Astrocyte (in vitro differentiated cells and primary cell): ENCODE measurements around the gene UNCX. TPM values are rescaled to one million over a fixed set of nuclear protein-coding genes. Genes with fewer than 3 reads are reported as not detected.

Experiments
- DNase-seq: peaks from one replicate; pipeline ENCODE4 v3.0.0-alpha.2; 2010; ENCODE audit warnings: low read depth
- FAIRE-seq: peaks from 2 replicates; lab custom pipeline; 2011; peaks lifted over from hg19 to GRCh38; lab: Jason Lieb, UNC
- H2AFZ ChIP-seq: 2 replicates; pipeline ENCODE4 v1.6.0; 2012; ENCODE audit warnings: low read depth, low read length, inconsistent platforms
- H3K27ac ChIP-seq: 2 replicates; pipeline ENCODE4 v1.5.1; 2011; ENCODE audit warnings: low read depth, low read length, inconsistent platforms
- H3K27me3 ChIP-seq: 2 replicates; pipeline ENCODE4 v1.6.0; 2011; ENCODE audit warnings: low read length, inconsistent platforms; ENCODE audit not compliant: insufficient read depth
- H3K36me3 ChIP-seq: 2 replicates; pipeline ENCODE4 v1.5.1; 2011; ENCODE audit warnings: low read length, inconsistent platforms; ENCODE audit not compliant: insufficient read depth
- H3K4me1 ChIP-seq: 2 replicates; pipeline ENCODE4 v1.5.1; 2011; ENCODE audit warnings: low read length, inconsistent platforms; ENCODE audit not compliant: insufficient read depth
- H3K4me2 ChIP-seq: 2 replicates; pipeline ENCODE4 v1.6.0; 2012; ENCODE audit warnings: low read length, inconsistent platforms
- H3K4me3 ChIP-seq: 2 replicates; pipeline ENCODE4 v1.5.1; 2011; ENCODE audit warnings: low read depth, mild to moderate bottlenecking, low read length, inconsistent platforms; ENCODE audit not compliant: insufficient read depth
- H3K79me2 ChIP-seq: 2 replicates; pipeline ENCODE4 v1.6.0; 2012; ENCODE audit warnings: mild to moderate bottlenecking, low read length, inconsistent platforms; ENCODE audit not compliant: insufficient read depth
- H3K9ac ChIP-seq: 2 replicates; pipeline ENCODE4 v1.6.0; 2012; ENCODE audit warnings: mild to moderate bottlenecking, low read length, inconsistent platforms
- H3K9me3 ChIP-seq: 2 replicates; pipeline ENCODE4 v1.5.1; 2012; ENCODE audit warnings: low read depth, mild to moderate bottlenecking, low read length, inconsistent platforms; ENCODE audit not compliant: insufficient read depth
- H4K20me1 ChIP-seq: 2 replicates; pipeline ENCODE4 v1.6.0; 2012; ENCODE audit warnings: low read length, inconsistent platforms; ENCODE audit not compliant: insufficient read depth
- H3K27ac Mint-ChIP-seq: one replicate; pipeline ENCODE4 v1.8.0; 2021; ENCODE audit warnings: mild to moderate bottlenecking, mixed read lengths; ENCODE audit not compliant: unreplicated experiment
- H3K27me3 Mint-ChIP-seq: one replicate; pipeline ENCODE4 v1.8.0; 2021; ENCODE audit warnings: low read depth, mixed read lengths; ENCODE audit not compliant: unreplicated experiment
- H3K36me3 Mint-ChIP-seq: one replicate; pipeline ENCODE4 v1.8.0; 2021; ENCODE audit warnings: low read depth, mixed read lengths; ENCODE audit not compliant: unreplicated experiment
- H3K4me1 Mint-ChIP-seq: one replicate; pipeline ENCODE4 v1.8.0; 2021; ENCODE audit warnings: low read depth, mixed read lengths; ENCODE audit not compliant: unreplicated experiment
- H3K4me3 Mint-ChIP-seq: one replicate; pipeline ENCODE4 v1.8.0; 2021; ENCODE audit warnings: mild to moderate bottlenecking, moderate library complexity, mixed read lengths; ENCODE audit not compliant: unreplicated experiment
- H3K9me3 Mint-ChIP-seq: one replicate; pipeline ENCODE4 v1.8.0; 2021; ENCODE audit warnings: mild to moderate bottlenecking, mixed read lengths; ENCODE audit not compliant: unreplicated experiment
- EZH2 ChIP-seq: IDR thresholded peaks from 2 replicates; pipeline ENCODE4 v1.6.1; 2012; ENCODE audit warnings: mild to moderate bottlenecking, low read length, inconsistent platforms; ENCODE audit not compliant: insufficient read depth
- total RNA-seq: library from RNA; stranded (reverse); gene quantifications from 2 replicates; pipeline ENCODE4 v1.2.1, GENCODE V29; 2021
- TF ChIP-seq, protein P1 (sequence below): IDR thresholded peaks from 2 replicates; pipeline ENCODE4 v1.5.1; 2011; ENCODE audit warnings: low read depth, mild to moderate bottlenecking, inconsistent platforms, low read length, moderate library complexity; ENCODE audit not compliant: insufficient read depth

Gene UNCX
- total RNA-seq, 1 donor from 2014 or later: not detected

DNA sequence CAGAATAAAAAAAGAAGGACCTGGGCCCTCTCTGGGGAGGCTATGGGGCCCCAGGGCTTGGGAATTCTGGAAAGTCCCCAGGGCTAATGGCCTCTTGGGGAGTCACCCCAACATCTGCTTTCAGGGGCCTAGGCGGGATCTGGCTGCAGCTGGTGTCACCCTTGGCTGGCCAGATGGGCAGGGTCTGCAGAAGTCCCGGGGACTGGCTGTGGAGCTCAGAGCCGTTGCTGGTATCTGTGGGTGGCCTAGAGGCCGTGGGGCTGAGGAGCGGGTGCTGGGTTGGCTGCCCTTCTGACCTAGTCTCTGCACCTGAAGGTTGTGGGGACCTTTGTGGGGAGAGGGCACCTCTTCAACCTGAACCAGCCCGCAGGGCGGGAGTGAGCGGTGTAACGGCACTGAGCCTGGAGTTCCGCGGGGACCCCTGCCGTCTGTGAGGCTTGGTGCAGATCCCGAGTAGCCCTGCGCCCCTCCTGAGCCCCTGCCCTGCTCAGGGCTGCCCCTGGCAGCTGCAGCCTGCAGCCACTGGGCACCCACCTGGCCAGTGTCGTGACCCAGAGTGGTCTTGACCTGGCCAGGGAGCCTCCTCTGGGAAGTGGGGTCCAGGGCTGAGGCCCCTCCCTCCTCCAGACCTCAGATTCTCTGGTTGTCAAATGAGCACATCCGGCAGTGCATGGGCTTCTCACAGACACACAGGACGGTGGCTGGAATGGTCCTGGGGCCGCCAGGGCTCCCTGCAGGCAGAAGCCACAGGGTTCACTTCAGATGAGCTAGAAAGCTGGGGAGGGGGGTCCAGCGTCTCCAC, 51.5 kb downstream of the UNCX start:
- Mint-ChIP-seq H3K4me1 (no peaks in the 10 kb centered on the region), H3K27ac (no peak overlapping the region), H3K4me3 (no peak overlapping the region), H3K36me3 (no peaks in the 10 kb centered on the region), H3K9me3 (no peaks in the 10 kb centered on the region), H3K27me3 (peaks cover 22% of the 10 kb centered on the region)
- Histone ChIP-seq H4K20me1 (no peaks in the 10 kb centered on the region), H3K4me2 (no peak overlapping the region), H3K27ac (no peak overlapping the region), H3K4me1 (no peaks in the 10 kb centered on the region), H3K79me2 (no peaks in the 10 kb centered on the region), H3K9ac (no peak overlapping the region), H3K4me3 (no peak overlapping the region), H3K36me3 (no peaks in the 10 kb centered on the region), H2AFZ (no peak overlapping the region), H3K27me3 (peaks cover 4% of the 10 kb centered on the region), H3K9me3 (no peaks in the 10 kb centered on the region)
- TF ChIP-seq, protein P1, sequence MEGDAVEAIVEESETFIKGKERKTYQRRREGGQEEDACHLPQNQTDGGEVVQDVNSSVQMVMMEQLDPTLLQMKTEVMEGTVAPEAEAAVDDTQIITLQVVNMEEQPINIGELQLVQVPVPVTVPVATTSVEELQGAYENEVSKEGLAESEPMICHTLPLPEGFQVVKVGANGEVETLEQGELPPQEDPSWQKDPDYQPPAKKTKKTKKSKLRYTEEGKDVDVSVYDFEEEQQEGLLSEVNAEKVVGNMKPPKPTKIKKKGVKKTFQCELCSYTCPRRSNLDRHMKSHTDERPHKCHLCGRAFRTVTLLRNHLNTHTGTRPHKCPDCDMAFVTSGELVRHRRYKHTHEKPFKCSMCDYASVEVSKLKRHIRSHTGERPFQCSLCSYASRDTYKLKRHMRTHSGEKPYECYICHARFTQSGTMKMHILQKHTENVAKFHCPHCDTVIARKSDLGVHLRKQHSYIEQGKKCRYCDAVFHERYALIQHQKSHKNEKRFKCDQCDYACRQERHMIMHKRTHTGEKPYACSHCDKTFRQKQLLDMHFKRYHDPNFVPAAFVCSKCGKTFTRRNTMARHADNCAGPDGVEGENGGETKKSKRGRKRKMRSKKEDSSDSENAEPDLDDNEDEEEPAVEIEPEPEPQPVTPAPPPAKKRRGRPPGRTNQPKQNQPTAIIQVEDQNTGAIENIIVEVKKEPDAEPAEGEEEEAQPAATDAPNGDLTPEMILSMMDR: no peak
- no peak for TF ChIP-seq EZH2
- DNase-seq (no peak), FAIRE-seq (no peak)

DNA sequence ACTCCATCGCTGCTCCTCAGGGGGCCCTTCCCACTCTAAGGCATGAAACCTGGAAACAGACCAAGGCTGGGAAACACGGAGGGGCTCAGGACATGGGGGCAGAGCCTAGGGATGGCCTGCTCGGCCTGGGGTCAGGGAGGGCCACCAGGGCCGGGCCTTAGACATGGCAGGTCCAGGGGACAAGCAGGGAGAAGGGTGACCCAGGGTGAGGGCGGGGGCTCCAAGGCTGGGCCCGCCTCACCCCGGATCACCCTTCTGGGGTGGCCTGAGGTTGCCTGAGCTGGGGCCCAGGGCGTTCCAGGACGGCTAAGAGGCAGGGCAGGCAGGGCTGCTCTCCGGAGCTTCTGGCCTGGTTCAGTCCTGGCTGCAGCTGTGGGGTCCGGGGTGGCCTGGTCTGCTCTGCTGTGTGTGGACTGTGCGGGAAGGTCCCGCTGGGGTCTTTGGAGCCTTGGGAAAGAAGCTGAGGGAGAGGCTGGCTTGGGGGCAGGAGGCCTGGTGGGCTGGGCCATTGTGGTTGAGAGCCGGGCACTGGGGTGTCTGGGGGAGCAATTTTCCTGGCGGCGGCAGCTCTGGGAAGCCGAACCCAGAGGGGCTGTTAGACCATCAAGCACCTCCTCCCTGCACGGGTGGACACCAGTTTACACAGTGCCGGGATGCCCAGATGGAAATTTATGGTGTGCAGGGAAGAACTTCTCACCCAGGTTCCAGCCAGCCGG, 52.2 kb downstream of the UNCX start:
- Mint-ChIP-seq H3K27ac (no peak overlapping the region), H3K36me3 (no peaks in the 10 kb centered on the region), H3K27me3 (peaks cover 19% of the 10 kb centered on the region), H3K4me1 (no peaks in the 10 kb centered on the region), H3K9me3 (no peaks in the 10 kb centered on the region), H3K4me3 (no peak overlapping the region)
- H3K27ac ChIP-seq: no peak overlapping the region
- H3K4me1 ChIP-seq: no peaks in the 10 kb centered on the region
- H2AFZ ChIP-seq: no peak overlapping the region
- H3K4me2 ChIP-seq: no peak overlapping the region
- H3K4me3 ChIP-seq: no peak overlapping the region
- DNase-seq: no peak
- no peaks in the 10 kb centered on the region for H4K20me1 ChIP-seq
- no peaks in the 10 kb centered on the region for H3K9me3 ChIP-seq
- H3K9ac ChIP-seq: no peak overlapping the region
- H3K79me2 ChIP-seq: no peaks in the 10 kb centered on the region
- no peaks in the 10 kb centered on the region for H3K36me3 ChIP-seq
- no peak for FAIRE-seq
- no peak for TF ChIP-seq EZH2
- TF ChIP-seq, protein P1: no peak
- peaks cover 11% of the 10 kb centered on the region for H3K27me3 ChIP-seq
